Activated naive CD8-positive, alpha-beta T cell treated with anti-CD3 and anti-CD28 coated beads for 36 hours (primary cell): ENCODE data around the gene EFNB2. TPM values are rescaled to one million over a fixed set of nuclear protein-coding genes. Genes with fewer than 3 reads are reported as not detected.

Experiments used
- DNase-seq: peaks from one replicate; pipeline ENCODE4 v3.0.0; 2021
- H3K27ac Mint-ChIP-seq: one replicate; pipeline ENCODE4 v1.8.0; 2022; ENCODE audit warnings: mild to moderate bottlenecking, moderate library complexity, mixed read lengths
- H3K27me3 Mint-ChIP-seq: one replicate; pipeline ENCODE4 v1.8.0; 2022; ENCODE audit warnings: mild to moderate bottlenecking, mixed read lengths
- H3K36me3 Mint-ChIP-seq: one replicate; pipeline ENCODE4 v1.8.0; 2021; ENCODE audit warnings: mild to moderate bottlenecking, mixed read lengths
- H3K4me1 Mint-ChIP-seq: one replicate; pipeline ENCODE4 v1.8.0; 2021; ENCODE audit warnings: mixed read lengths
- H3K4me3 Mint-ChIP-seq: one replicate; pipeline ENCODE4 v1.8.0; 2022; ENCODE audit warnings: mild to moderate bottlenecking, moderate library complexity, mixed read lengths
- H3K9me3 Mint-ChIP-seq: one replicate; pipeline ENCODE4 v1.8.0; 2022; ENCODE audit warnings: mixed read lengths
- total RNA-seq, 2 experiments: library from RNA; stranded (reverse); gene quantifications; one replicate each; pipeline ENCODE4 v1.2.3, GENCODE V29; 2021

EFNB2 gene
- total RNA-seq, 2 experiments from 2014 or later, result 0.06 to 0.08 TPM

DNA sequence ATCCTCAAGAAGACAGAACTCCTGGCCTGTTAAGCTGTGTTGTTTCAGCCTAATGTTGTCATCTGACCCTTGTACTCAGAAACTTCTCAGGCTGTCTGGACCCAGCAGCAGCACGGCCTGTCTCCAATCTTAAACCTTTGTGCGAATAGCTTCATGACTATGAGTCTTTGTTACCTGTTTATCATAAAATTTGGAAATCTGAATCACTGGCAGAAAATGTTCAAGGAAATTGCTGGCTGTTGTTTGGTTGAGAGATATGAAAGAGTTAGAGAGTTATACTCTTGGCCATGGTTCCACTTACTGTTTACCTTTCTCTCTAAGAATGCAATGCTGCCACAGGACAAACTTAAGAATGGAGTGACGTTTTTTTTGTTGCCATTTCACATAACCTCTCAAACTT lies 59.6 kb downstream of the EFNB2 start:
- Mint-ChIP-seq H3K9me3 (no peaks in the 10 kb centered on the region), H3K27ac (no peak overlapping the region), H3K36me3 (no peaks in the 10 kb centered on the region), H3K4me1 (no peaks in the 10 kb centered on the region), H3K4me3 (no peak overlapping the region), H3K27me3 (peaks cover 40% of the 10 kb centered on the region)
- DNase-seq, result no peak

DNA sequence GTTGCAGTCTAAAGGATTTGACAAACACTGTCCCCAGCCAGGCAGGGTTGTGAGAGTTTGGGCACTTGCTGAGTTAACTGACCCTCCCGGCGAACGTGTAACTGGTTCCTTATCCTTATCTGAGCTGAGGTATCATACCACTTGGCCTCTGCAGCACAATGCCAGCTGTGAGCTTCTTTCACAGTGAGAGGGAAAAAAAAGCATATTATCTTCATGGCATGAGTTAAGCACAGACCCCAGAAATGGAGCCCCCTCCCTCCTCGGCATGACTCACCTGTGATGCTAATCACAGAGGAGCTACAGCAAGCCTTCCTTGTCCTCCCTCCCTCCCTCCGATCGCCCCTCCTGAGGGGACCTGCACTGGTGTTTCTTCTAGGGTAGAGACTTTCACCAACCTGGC lies 60.5 kb downstream of the EFNB2 start:
- Mint-ChIP-seq H3K27me3 (peaks cover 33% of the 10 kb centered on the region), H3K9me3 (no peaks in the 10 kb centered on the region), H3K4me1 (no peaks in the 10 kb centered on the region), H3K27ac (no peak overlapping the region), H3K4me3 (no peak overlapping the region), H3K36me3 (no peaks in the 10 kb centered on the region)
- DNase-seq, result no peak

DNA sequence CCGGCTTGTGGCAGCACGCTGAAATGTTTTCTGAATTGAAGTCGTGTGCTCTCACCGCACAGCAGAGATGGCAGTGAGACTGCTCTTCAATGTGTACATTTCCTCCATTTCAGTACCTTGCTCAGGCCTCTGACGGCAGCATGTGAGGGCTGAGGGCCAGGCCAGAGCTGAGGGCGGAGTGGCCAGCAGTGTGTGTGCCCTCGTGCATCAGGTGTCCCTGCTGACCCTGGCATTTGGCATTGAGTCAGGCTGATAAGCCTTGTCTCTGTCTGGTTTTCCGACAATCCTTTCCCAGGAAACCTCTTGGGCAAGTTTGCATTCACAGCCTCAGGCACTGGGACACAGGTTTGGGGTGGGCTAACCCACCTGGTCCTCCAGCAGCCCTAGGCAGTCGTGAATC lies 62.3 kb downstream of the EFNB2 start:
- DNase-seq, result no peak
- Mint-ChIP-seq H3K27me3 (peaks cover 25% of the 10 kb centered on the region), H3K4me1 (no peaks in the 10 kb centered on the region), H3K4me3 (no peak overlapping the region), H3K36me3 (no peaks in the 10 kb centered on the region), H3K27ac (no peak overlapping the region), H3K9me3 (no peaks in the 10 kb centered on the region)

DNA sequence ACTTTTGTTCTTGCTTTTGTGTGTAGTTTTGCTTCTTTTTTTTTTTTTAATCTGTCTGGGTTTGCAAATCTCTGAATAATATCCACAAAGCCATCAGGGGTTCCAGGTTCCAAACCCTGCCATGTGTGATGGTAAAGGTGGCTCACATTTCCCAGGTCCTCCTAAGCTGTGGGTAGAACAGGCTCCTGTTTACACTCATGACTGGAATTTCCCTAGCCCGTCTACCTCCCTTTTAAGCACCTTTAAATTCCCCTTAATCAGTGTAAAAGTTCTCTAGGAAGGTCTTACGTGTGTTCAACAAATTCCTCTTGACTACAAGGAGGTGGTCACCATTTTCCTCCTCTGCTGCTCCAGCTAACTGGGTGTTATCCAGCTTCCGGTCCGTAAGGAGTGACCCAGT lies 62.8 kb downstream of the EFNB2 start:
- Mint-ChIP-seq H3K4me3 (no peak overlapping the region), H3K27me3 (peaks cover 23% of the 10 kb centered on the region), H3K4me1 (no peaks in the 10 kb centered on the region), H3K36me3 (no peaks in the 10 kb centered on the region), H3K9me3 (no peaks in the 10 kb centered on the region), H3K27ac (no peak overlapping the region)
- no peak for DNase-seq

DNA sequence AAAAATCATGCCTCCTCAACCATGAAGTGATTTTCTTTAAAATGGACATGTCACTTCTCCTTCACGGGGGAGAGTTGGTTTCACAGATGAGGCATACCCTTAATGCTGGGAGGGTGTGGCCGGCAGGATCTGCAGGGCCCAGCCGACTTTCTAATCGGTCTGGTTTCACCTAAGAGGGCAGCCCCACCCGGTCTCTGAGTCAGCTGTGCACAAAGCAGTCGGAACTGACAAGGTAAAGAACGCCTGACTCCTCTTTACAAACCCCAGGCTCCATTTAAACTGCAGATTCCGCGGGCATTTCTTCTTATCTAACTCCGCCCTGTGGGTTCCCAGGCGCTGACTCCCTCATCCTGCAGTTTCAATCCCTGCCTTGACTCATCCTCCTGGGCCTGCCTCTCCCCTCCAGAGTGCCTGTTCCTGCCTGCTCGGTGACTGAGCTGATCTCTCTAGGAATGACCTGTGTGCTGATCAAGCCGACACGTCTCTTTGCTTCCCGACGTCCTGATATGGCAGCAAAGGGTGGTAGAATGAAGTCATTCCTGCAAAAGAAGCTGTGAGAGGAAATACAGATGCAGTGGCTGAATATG lies 63.4 kb downstream of the EFNB2 start:
- Mint-ChIP-seq H3K9me3 (no peaks in the 10 kb centered on the region), H3K4me3 (no peak overlapping the region), H3K4me1 (no peaks in the 10 kb centered on the region), H3K36me3 (no peaks in the 10 kb centered on the region), H3K27me3 (peaks cover 17% of the 10 kb centered on the region), H3K27ac (no peak overlapping the region)
- DNase-seq, result no peak

DNA sequence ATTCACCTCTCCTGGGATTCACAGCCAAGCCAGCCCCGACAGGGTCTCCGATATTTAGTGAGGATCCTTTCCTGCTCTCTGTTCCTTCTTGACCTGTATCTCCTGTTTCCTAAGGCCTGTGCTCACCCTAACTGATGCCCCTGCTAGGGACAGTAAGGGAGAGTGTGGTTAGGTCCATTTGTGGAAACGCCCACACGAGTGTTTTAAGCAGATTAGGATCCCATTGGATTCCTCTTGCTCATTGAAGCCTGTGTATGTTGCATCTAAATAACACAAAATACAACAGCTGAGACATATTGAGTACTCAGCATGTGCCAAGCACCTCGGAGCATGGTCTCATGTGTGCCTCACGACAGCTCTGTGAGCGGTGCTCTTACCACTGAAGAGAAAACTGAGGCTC lies 64.9 kb downstream of the EFNB2 start:
- Mint-ChIP-seq H3K4me1 (no peaks in the 10 kb centered on the region), H3K4me3 (no peak overlapping the region), H3K27me3 (peaks cover 6% of the 10 kb centered on the region), H3K27ac (no peak overlapping the region), H3K9me3 (no peaks in the 10 kb centered on the region), H3K36me3 (no peaks in the 10 kb centered on the region)
- no peak for DNase-seq

DNA sequence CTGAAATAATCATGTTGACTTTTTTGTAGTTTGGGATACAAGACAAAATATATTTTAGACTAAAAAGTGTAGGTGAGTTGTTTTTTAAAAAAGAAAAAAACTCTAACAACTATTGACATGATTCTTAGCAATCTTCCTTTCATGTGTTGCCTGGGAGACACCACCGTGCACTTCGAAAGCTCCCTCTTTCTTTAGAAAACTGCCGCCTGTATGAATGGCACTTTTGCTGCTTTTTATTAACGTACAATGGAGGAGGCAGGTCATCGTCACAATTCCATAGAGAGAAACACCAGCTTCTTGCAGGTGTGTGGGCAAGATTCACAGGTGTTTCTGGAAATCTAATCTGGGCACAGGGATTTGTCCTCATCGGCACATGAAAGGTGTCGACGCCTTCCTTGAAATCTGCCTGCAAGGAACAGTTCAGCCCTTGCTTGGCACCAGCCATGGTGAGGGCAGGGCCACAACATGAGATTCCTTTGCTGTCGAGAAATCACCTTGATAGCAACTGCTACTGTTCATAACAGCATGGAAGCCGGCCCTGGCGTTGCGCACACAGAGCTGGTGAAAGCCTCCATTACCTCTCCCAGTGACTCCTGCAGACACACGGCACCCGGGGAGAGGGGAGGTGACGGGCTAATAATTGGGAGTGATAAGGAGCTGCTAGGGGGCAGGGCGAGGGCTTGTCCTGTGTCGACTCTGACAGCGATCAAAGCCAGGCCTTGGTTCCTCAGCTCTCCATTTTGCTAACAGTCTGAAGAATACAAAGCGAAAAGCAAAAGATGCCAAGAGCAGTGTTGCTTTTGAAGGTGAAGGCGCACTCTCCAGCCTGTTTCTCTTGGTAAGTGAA lies 66.5 kb downstream of the EFNB2 start:
- Mint-ChIP-seq H3K27ac (no peak overlapping the region), H3K4me3 (no peak overlapping the region), H3K4me1 (no peaks in the 10 kb centered on the region), H3K27me3 (peaks cover 6% of the 10 kb centered on the region), H3K9me3 (no peaks in the 10 kb centered on the region), H3K36me3 (no peaks in the 10 kb centered on the region)
- no peak for DNase-seq

DNA sequence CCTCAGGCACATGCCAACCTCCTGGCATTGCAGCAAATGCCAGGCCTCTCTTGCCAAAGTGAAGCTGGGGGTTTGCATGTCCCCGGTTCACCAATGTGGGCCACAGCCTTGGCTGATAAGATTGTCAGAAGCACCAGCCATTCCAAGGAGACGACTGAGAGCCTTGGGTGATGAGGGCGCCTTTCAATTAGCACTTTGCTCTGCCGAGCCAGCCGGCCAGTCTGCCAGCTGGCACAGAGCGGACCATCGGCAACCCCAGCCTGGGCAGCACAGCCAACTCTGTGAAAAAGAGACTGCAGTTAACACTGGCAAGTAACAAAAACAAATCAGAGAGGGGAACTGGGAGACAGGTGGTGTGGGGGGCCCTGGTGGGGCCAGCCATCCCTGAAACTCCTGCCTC lies 67.3 kb downstream of the EFNB2 start:
- H3K4me1 Mint-ChIP-seq, result no peaks in the 10 kb centered on the region
- peaks cover 6% of the 10 kb centered on the region for H3K27me3 Mint-ChIP-seq
- H3K36me3 Mint-ChIP-seq, result no peaks in the 10 kb centered on the region
- H3K4me3 Mint-ChIP-seq, result no peak overlapping the region
- H3K27ac Mint-ChIP-seq, result no peak overlapping the region
- DNase-seq, result no peak
- no peaks in the 10 kb centered on the region for H3K9me3 Mint-ChIP-seq

DNA sequence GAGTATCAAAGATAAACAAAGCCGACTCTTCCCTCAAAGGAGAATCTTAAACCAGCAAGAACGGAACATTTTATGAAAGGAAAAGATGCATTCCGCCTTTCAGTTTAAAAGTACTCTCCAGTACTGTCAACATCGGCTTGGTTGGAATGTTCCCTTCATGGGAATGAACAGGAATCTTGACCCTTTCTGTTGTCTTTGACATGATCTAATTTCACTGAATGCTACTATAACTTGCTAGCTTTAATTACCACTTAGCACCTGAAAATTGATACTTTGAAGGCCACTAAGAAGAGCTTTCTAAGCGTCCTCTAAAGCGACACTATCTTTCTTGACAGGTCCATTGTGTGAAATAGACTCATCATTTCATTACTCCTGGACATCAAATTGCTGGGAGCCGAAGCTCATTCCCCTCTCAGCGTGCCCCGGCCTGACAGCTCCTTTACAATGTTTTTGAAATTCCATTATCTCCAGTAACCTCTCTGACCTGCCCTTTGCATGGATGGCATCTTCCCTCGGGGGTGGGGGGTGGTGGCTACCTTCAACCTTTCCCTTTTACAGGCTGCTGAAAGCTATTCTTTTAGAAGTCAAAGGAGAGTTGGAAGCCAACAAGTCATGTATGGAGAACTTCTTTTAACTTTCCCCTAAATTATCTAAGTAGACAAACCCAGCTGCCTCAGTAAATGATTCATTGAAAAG lies 67.9 kb downstream of the EFNB2 start:
- Mint-ChIP-seq H3K27me3 (peaks cover 5% of the 10 kb centered on the region), H3K9me3 (no peaks in the 10 kb centered on the region), H3K27ac (no peak overlapping the region), H3K4me3 (no peak overlapping the region), H3K4me1 (no peaks in the 10 kb centered on the region), H3K36me3 (no peaks in the 10 kb centered on the region)
- no peak for DNase-seq

DNA sequence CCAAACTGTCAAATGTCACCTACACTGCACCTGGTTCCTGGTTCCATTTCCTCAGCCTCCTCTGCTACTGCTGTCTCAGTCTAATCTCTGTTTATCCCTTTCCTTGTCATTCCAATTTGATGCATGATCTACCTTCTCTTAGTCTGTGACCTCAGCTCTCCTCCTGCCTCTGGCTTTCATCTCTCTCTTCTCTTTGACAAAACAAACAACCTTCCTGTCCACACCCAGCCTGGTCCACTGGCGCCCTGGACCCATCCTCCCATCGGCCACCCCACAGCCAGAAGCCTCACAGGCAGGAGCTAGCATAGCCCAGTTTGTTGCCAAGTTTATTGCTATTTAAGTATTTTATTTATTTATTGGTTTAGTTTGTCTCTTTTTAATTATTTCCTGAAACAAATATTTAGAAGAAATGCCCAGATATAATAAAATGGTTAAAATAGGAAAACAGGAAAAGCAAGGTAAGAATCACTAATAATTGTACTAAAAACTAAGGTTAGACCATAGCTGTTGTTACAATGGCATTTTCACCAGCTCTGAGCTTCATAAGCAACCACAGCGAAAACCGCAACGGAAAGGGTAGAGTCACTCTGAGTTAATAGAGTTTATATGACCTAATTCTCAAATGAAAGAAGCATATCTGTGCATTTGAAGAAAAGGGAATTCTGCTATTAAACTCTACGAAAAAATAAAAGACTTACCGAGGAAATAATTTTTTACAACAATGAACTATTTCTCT lies 68.6 kb downstream of the EFNB2 start:
- peaks cover 3% of the 10 kb centered on the region for H3K27me3 Mint-ChIP-seq
- H3K9me3 Mint-ChIP-seq, result no peaks in the 10 kb centered on the region
- DNase-seq, result no peak
- no peaks in the 10 kb centered on the region for H3K36me3 Mint-ChIP-seq
- no peak overlapping the region for H3K4me3 Mint-ChIP-seq
- H3K4me1 Mint-ChIP-seq, result no peaks in the 10 kb centered on the region
- no peak overlapping the region for H3K27ac Mint-ChIP-seq

DNA sequence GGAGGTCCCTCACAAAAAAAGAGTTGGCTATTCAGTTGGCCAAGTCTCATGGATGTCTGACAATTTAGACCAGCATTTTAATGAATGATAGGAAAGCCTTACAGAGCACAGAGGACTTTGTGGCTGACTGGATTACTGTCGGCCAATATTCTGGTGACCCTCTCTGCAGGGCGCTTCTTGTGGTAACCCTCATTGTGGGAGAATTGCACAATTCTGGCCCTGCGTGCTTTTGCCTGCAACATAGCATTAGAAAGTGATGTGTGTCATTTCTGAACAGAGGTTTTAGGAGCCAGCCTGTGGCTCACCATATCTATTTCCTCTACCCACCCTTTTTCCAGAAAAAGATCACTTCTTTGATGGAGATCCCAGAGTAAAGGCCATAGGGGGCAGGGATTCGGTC lies 71.4 kb downstream of the EFNB2 start:
- Mint-ChIP-seq H3K9me3 (no peaks in the 10 kb centered on the region), H3K36me3 (no peaks in the 10 kb centered on the region), H3K4me3 (no peak overlapping the region), H3K27ac (no peak overlapping the region), H3K27me3 (peaks cover 8% of the 10 kb centered on the region), H3K4me1 (no peaks in the 10 kb centered on the region)
- DNase-seq, result no peak

DNA sequence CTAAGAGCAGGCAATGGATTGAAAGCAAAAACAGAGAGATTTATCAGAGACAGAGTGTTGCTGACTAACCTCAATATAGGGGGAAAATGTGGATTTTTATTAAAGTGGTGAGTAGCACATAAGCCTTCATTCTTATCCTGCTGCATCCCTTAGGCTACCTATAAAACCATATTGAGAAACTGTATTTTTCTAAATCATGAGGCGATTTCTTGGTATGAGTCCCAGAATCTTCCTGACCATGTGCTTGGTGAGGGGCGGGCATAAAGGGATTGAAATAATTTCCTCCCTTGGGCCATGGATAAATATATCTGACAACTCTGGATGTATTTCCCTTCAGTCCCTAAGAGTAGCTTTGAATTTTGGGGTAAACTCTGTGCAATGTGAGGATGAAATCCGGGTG lies 72.8 kb downstream of the EFNB2 start:
- Mint-ChIP-seq H3K27ac (no peak overlapping the region), H3K27me3 (peaks cover 8% of the 10 kb centered on the region), H3K4me3 (no peak overlapping the region), H3K4me1 (no peaks in the 10 kb centered on the region), H3K36me3 (no peaks in the 10 kb centered on the region), H3K9me3 (no peaks in the 10 kb centered on the region)
- no peak for DNase-seq

DNA sequence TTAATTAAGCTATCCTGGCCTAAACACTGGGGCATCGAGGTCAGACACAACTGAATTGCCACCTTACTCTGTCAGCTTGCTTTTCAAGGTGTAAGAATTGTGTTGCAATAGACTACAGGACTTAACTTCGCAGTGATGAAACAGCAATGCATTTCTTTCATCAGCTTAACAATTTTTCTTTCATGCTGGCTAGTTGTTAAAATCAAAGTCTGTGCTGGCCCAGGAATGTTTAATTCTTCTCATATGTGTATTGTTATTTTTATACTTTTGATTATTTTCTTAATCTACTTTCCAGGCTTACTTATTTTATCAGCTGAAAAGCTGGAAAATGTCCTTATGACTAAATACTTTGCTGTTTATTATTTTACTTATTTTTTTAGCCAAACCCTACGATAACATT lies 79.7 kb downstream of the EFNB2 start:
- H3K27ac Mint-ChIP-seq, result no peak overlapping the region
- H3K4me1 Mint-ChIP-seq, result no peaks in the 10 kb centered on the region
- H3K4me3 Mint-ChIP-seq, result no peak overlapping the region
- no peaks in the 10 kb centered on the region for H3K36me3 Mint-ChIP-seq
- no peak for DNase-seq
- H3K9me3 Mint-ChIP-seq, result no peaks in the 10 kb centered on the region
- peaks cover 12% of the 10 kb centered on the region for H3K27me3 Mint-ChIP-seq

DNA sequence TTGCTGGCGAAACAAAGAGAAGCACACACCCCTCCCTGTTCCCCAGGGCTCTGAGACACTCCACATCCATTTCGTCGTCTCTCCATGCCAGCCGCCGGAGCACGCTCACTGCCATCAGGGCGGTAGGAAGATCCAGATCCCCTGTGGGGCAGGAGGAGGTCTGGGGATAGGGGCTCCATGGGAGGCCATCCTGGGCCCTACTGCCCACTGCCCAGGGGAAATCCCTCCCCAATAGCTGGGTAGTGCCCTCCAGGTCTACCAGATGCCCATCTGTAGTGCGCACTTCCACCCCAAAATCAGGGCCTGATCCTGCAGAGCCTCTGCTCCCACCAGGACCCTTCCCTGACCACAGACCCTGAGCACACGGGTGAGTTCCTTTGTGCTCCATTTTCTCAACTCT lies 80.3 kb downstream of the EFNB2 start:
- no peaks in the 10 kb centered on the region for H3K4me1 Mint-ChIP-seq
- H3K27ac Mint-ChIP-seq, result no peak overlapping the region
- no peak for DNase-seq
- H3K27me3 Mint-ChIP-seq, result peaks cover 12% of the 10 kb centered on the region
- H3K36me3 Mint-ChIP-seq, result no peaks in the 10 kb centered on the region
- no peak overlapping the region for H3K4me3 Mint-ChIP-seq
- H3K9me3 Mint-ChIP-seq, result no peaks in the 10 kb centered on the region

DNA sequence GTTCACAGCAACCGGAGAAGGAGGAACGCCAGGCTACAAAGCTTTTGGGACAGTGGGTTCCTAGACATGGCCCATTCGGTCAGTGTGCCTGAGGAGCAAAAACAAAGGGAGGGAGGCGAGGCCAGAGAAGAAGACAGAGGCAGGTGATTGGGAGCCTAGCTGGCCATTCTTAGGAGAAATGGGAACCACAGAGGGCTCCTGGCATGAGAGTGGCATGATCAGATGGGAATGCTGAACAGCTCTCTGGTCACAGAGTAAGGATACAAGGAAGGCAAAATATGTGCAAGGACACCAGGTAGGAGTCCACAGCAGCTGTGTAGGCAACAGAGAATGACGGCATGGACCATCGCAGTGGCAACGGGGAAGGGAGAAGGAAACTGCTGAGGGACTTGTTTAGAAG lies 82.4 kb downstream of the EFNB2 start:
- peaks cover 24% of the 10 kb centered on the region for H3K27me3 Mint-ChIP-seq
- no peak overlapping the region for H3K27ac Mint-ChIP-seq
- no peaks in the 10 kb centered on the region for H3K36me3 Mint-ChIP-seq
- no peak for DNase-seq
- H3K4me3 Mint-ChIP-seq, result no peak overlapping the region
- peaks cover 2% of the 10 kb centered on the region for H3K9me3 Mint-ChIP-seq
- no peaks in the 10 kb centered on the region for H3K4me1 Mint-ChIP-seq
